HUES6 (cell line): Measurements from ENCODE around the gene TAGLN.
"Not testable (repeated sequence)": the region's sequence is repeated elsewhere in the genome, so short reads cannot be mapped to it uniquely, and the experiment has no call there.

ENCODE experiments used
- H3K27ac ChIP-seq: 2 replicates; pipeline ENCODE4 v1.7.0; 2013; ENCODE audit warnings: low read depth, mild to moderate bottlenecking, low read length, inconsistent platforms
- H3K27me3 ChIP-seq: 2 replicates; pipeline ENCODE4 v1.6.1; 2013; ENCODE audit warnings: low read length; ENCODE audit not compliant: control insufficient read depth, insufficient read depth
- H3K36me3 ChIP-seq: 2 replicates; pipeline ENCODE4 v1.6.1; 2013; ENCODE audit warnings: low read length; ENCODE audit not compliant: control insufficient read depth, insufficient read depth
- H3K4me1 ChIP-seq: 2 replicates; pipeline ENCODE4 v1.6.1; 2013; ENCODE audit warnings: low read length; ENCODE audit not compliant: control insufficient read depth, insufficient read depth
- H3K4me3 ChIP-seq: 2 replicates; pipeline ENCODE4 v1.5.1; 2013; ENCODE audit warnings: low read depth, low read length
- H3K9ac ChIP-seq: one replicate; pipeline ENCODE4 v1.6.1; 2013; ENCODE audit warnings: mild to moderate bottlenecking, low read length
- H3K9me3 ChIP-seq: 2 replicates; pipeline ENCODE4 v1.6.1; 2013; ENCODE audit warnings: low read depth, low read length; ENCODE audit not compliant: control insufficient read depth, insufficient read depth

Gene TAGLN

DNA sequence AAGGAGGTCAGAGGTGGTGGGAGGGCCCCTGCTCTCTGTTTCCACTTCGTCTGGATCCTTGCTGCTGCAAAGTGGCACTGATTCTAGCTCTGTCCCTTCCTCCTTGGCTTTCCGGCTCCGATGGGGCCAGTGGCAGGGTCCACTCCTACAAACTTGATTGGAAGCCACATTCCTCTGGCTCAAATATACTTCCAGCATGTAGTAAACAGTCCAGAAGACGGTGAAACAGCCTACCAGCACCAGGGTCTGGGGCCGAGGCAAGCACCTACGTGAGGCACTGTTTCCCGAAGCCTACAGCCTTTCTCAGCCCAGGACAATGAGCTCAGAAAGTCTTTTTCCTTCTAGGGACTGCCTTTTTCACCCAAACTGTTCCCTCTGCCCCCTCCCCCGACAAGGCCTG is 6.9 kb downstream of the TAGLN start:
- not testable (repeated sequence) for H3K27ac ChIP-seq, H3K27me3 ChIP-seq, H3K9me3 ChIP-seq, H3K4me3 ChIP-seq
- peaks cover 11% of the 10 kb centered on the region for H3K4me1 ChIP-seq
- peaks cover 47% of the 10 kb centered on the region for H3K36me3 ChIP-seq
- peak overlapping the region; percentile 35 for H3K9ac ChIP-seq

DNA sequence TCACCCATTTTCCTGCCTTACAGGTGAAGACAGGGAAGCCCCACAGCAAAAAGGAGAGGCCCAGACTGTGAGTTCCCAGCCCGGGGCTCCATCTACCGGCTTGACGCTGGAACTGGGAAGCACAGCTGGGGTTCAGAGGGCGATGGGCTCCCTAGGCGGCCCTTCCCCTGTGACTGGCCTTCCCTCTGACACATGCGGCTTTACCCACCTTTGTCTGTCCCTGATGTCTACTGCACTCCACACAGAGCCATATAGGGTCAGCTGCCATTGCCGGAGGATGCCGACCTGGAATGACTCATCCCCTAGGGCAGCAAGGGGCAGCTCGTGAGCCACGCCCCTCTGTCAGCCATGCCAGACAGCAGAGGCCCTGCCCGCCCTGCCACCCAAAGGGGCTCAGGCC is 7.7 kb downstream of the TAGLN start:
- not testable (repeated sequence) for H3K4me1 ChIP-seq, H3K27ac ChIP-seq, H3K27me3 ChIP-seq, H3K4me3 ChIP-seq, H3K9me3 ChIP-seq, H3K9ac ChIP-seq
- H3K36me3 ChIP-seq: peaks cover 40% of the 10 kb centered on the region

DNA sequence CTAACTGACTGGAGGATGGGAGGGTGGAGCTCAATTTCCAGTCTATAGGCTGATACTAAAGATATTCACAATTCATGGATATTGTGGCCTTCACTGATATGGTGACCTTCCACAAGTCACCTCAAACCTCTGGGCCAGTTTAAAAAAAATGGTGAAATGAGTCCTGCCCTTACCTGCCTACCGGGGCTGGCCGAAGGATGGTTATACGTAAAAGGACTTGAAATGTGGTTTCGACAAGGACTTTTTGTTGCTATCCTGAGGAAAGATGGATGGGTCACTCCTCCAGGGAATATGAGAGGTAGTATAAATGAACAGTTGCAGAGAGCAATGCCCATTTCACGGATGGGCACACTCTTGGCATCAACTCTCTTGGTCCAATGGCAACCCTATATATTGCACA is 8.3 kb downstream of the TAGLN start:
- H3K4me1 ChIP-seq, H3K4me3 ChIP-seq, H3K27ac ChIP-seq, H3K27me3 ChIP-seq, H3K9me3 ChIP-seq, H3K9ac ChIP-seq: not testable (repeated sequence)
- peaks cover 34% of the 10 kb centered on the region for H3K36me3 ChIP-seq

DNA sequence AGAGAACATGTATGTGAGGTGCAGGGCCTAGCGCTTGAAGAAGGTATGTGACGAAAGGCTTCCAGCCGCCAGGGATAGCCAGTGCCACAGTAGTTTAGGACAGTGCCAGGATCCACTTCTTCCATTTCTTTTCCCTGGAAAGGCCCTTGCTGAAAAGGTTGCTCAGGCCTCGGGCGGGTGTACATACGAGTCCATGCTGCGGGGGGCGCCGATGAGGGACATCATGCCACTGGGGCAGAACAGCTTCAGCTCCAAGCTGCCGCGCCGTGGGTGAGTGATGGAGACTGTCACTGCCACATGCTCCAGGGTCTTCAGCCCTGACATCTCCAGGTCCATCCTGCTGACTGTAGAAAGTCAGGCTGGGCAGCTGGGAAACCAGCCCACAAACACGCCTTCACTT is 9.5 kb downstream of the TAGLN start:
- not testable (repeated sequence) for H3K9me3 ChIP-seq, H3K9ac ChIP-seq, H3K4me3 ChIP-seq, H3K27ac ChIP-seq, H3K4me1 ChIP-seq, H3K27me3 ChIP-seq
- H3K36me3 ChIP-seq: peaks cover 32% of the 10 kb centered on the region

DNA sequence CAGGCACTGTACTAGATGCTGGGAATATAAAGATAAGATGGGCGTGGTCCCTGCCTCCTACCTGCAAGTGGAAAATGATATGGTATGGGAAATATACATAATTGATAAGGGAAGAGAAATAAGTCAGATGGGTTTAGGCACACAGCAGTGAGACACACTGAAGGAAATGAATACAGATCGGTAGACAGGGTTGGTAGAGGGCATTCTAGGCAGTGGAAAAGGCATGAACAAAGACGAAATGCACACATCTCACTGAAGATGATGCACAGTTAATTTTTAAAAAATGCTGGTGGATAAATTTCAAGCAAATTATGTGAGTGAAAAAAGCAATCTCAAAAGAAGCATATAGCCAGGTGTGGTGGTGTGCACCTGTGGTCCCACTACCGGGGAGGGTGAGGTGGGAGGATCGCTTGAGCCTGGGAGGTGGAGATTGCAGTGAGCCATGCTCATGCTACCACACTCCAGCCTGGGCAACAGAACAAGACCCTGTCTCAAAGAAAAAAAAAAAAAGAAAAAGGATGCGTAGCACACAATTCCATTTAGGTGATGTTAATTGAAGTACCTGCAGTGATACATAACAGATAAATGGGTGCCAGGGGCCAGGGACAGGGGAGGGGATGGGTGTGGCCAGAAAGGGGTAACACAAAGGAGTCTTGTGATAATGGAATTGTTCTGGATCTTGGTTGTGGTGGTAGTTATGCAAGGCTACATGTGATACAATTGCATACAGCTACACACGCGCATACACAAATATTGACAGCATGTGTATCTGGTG is 10.4 kb downstream of the TAGLN start:
- not testable (repeated sequence) for H3K9me3 ChIP-seq, H3K27me3 ChIP-seq, H3K9ac ChIP-seq, H3K4me1 ChIP-seq, H3K4me3 ChIP-seq, H3K27ac ChIP-seq
- H3K36me3 ChIP-seq: peaks cover 28% of the 10 kb centered on the region

DNA sequence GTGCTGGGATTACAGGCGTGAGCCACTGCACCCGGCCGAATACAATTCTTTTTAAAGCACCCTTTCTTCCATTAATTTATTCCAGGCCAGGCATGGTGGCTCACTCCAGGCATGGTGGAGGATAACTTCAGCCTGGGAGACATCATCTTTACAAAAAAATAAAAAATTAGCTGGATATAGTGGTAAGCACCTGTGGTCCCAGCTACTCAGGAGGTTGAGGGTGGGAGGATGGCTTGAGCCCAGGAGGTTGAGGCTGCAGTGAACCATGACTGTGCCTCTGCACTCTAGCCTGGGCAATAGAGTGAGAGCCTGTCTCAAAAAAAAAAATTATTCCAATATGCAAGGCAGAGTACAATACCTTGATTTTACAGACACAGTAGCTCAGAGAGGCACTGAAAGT is 11.4 kb downstream of the TAGLN start:
- H3K4me3 ChIP-seq: no peak overlapping the region
- no peak overlapping the region for H3K27ac ChIP-seq
- no peaks in the 10 kb centered on the region for H3K4me1 ChIP-seq
- H3K9me3 ChIP-seq: no peaks in the 10 kb centered on the region
- H3K9ac ChIP-seq: no peak overlapping the region
- no peaks in the 10 kb centered on the region for H3K27me3 ChIP-seq
- H3K36me3 ChIP-seq: peaks cover 23% of the 10 kb centered on the region

DNA sequence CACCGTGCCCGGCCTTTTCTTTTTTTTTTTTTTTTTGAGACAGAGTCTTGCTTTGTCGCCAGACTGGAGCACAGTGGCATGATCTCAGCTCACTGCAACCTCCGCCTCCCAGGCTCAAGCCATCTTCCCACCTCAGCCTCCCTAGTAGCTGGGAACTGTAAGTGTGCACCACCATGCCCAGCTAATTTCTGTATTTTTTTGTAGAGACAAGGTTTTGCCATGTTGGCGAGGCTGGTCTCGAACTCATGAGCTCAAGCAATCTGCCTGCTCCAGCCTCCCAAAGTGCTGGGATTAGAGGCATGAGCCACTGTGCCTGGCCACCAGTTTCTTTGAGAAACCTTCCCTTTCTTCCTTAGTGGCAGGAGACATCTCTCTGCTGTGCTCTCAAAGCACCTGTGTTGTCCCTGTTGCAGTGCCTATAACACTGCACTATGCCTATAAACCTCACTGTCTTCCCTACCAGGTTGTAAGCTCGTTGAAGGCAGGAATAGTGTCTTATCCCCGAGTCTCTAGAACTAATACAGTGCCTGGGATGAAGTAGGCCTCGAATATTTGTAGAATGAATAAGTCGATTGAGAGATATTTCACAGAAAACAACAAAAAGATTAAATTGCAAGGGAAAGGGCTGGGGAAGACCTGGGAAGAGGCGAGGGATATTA is 13.7 kb downstream of the TAGLN start:
- Histone ChIP-seq H3K36me3 (peaks cover 38% of the 10 kb centered on the region), H3K4me3 (no peak overlapping the region), H3K27ac (no peak overlapping the region)

DNA sequence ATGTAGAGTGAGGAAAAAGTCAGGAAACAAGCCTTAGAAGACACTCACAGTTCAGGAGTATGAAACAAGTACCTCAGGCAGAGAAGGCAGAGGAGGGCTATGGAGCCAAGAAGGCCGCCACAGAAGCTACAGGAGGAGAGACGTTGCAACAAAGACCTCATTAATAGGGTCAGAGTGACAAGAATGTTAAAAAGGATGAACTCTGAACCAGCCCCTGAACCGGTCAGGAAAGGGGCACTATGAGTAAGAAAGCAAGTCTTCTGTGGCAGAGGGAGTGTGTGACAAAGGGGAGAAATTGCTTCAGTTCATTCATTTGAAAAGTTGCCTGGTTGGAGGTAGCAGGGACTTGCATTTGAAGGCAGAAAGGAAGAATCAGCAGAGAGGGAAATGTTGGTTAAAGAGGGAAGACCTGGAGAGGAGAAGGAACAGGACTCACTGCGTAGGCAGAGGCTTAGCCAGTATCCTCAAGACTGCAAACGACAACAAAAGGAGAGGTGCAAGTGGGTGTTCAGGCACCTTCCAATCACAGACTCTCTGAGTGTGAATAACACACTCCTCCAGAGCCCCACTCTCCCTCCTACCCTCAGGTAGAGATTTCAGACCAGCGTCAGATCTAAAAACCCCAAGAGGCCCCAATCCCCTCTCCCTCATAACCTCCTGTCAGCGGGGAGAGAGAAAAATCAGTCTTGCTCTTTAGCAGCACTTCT is 15.4 kb downstream of the TAGLN start:
- Histone ChIP-seq H3K4me3 (no peak overlapping the region), H3K27me3 (no peaks in the 10 kb centered on the region), H3K9ac (no peak overlapping the region), H3K4me1 (no peaks in the 10 kb centered on the region), H3K9me3 (no peaks in the 10 kb centered on the region), H3K27ac (no peak overlapping the region), H3K36me3 (peaks cover 54% of the 10 kb centered on the region)

More for the DNA sequence above, 13.7 kb downstream of the TAGLN start:
- Histone ChIP-seq H3K9ac (no peak overlapping the region), H3K9me3 (no peaks in the 10 kb centered on the region), H3K4me1 (no peaks in the 10 kb centered on the region), H3K27me3 (no peaks in the 10 kb centered on the region)

DNA sequence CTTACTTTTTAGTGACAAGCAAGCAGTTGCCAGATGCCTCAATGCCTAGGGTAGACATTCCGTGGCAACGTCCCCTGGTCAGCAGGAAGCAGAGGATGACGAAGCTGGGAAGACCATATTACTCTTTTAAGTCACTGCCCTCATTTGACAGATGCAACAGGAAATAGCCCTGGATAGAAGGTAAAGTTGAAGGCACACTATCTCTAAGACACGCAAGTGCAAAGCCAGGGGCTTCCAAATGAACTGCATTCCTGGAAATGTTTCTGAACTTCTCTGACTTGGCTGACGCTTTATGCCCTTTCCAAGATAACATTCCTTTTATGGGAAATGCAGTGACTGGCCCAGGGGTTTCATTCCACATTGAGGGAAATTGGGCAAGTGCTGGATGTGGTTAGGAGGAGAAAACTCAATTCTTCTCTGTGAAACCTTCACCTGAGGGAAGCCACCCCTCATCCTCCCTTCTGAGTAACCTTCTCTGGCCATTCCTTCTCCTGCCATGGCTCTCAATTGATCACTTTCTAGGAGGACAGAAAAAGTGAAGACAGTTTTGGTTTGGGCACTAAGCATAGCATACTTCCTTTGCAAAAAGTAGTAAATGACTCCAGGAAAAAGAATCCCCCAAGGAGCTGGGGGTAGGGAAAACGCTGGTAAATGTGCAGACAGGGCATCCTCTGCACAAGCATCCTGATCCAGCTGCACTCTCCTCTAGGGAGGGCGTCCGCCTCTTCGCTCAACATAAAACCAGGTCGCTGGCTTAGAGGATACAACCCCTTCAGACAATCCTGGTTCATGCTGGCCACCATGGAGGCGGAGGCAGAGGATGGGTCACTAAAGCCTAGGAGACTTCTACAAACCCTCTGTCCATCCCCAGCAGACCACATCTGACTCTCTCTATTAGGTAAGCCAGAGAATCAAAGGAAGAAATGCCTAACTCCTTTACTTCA is 18.2 kb downstream of the TAGLN start:
- Histone ChIP-seq H3K9ac (no peak overlapping the region), H3K4me3 (no peak overlapping the region), H3K36me3 (peaks cover 67% of the 10 kb centered on the region), H3K9me3 (no peaks in the 10 kb centered on the region), H3K27me3 (no peaks in the 10 kb centered on the region), H3K27ac (no peak overlapping the region), H3K4me1 (peaks cover 9% of the 10 kb centered on the region; the same call in 1 of the 2 replicates)

DNA sequence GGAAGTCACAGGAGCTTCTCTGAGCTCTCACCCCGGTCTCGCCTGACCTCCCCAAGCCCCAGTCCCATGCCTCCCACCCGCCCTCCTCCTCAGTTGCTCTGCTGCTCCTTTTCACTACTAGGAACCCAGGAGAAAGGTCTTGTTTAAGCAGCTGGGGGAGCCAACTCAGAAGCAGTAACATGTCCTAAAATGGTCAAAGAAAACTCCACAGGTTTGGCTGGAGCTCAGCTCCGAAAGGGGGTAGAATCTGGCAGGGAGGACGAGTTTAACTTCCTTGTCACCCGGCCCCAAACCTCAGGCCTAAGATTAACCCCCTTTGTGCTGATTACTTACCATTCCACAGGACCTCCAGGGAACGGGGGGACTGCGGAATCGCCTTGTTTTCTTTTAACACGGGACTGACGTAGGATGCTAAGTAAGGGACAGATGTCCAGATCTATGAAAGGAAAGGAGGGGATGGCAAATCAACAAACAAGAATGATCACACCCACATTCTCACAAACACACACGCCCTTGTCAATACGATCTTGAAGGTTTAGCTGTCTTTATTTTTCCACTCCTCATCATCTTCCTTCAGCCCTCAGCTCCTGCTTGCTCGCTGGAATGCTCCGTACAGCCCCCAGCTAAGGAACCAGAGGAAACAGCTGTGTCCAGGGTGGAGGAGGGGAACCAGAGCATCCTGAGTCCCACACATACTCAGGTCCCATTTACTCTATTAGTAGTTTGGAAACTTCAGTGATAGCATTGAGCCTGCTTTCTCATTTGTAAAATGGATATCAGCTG is 19.2 kb downstream of the TAGLN start:
- Histone ChIP-seq H3K9ac (no peak overlapping the region), H3K9me3 (no peaks in the 10 kb centered on the region), H3K4me1 (peaks cover 9% of the 10 kb centered on the region; the same call in 1 of the 2 replicates), H3K4me3 (no peak overlapping the region), H3K36me3 (peaks cover 67% of the 10 kb centered on the region), H3K27ac (no peak overlapping the region), H3K27me3 (no peaks in the 10 kb centered on the region)
